Fibroblast of mammary gland (primary cell): ENCODE data around the gene SPINT3.

Experiments
- DNase-seq: peaks from one replicate; pipeline ENCODE4 v3.0.0-alpha.2; 2010; ENCODE audit warnings: low read depth
- H3K4me3 ChIP-seq: 2 replicates; pipeline ENCODE4 v1.5.1; 2011; ENCODE audit warnings: low read depth, mild to moderate bottlenecking, low read length, moderate library complexity; ENCODE audit not compliant: control insufficient read depth
- TF ChIP-seq, protein P1 (sequence below): conservative IDR thresholded peaks from 2 replicates; pipeline ENCODE4 v1.5.1; 2011; ENCODE audit warnings: low read depth, low read length, inconsistent platforms; ENCODE audit not compliant: control insufficient read depth, insufficient read depth

The SPINT3 gene, protein sequence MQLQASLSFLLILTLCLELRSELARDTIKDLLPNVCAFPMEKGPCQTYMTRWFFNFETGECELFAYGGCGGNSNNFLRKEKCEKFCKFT

DNA sequence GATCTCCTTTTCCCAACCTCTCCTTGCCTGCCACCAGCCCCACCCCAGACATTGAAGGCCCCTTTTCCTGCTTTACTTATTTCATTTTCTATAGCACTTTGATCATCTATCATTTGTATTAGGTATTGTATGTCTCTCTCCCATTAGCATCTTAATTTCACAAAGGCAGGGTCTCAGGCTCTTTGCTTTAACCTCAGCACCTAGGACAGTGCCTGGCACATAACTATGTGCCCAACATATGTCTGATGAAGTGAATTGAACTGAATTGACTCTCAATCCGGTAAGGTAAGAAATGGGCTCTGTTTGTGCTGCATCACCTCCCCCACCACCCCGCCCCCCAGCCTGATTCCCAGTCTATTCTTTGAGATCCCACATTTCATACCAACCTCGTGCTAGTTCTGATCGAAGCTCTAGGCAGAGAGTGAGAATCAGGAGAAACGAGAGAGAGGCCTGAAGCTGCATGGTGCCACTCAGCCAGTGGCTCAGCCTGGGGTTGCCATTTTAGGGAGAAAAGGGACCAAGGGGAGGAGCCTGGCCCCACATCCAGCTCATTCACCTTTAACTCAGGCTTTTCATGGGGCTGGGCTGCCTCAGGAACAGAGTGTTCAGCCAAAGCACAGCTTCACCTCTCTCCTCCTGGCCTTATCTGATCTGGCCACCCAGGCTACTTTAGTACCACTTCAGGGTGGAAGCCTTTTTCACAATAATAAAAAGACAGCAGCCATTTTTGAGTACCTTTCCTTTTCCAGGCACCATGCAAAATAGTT is at the start of gene SPINT3:
TSS of gene SPINT3 (minus strand) at position 476 of the 767 bp plus-strand sequence. CDS start at position 462, 14 bp downstream.
- TF ChIP-seq, protein P1, sequence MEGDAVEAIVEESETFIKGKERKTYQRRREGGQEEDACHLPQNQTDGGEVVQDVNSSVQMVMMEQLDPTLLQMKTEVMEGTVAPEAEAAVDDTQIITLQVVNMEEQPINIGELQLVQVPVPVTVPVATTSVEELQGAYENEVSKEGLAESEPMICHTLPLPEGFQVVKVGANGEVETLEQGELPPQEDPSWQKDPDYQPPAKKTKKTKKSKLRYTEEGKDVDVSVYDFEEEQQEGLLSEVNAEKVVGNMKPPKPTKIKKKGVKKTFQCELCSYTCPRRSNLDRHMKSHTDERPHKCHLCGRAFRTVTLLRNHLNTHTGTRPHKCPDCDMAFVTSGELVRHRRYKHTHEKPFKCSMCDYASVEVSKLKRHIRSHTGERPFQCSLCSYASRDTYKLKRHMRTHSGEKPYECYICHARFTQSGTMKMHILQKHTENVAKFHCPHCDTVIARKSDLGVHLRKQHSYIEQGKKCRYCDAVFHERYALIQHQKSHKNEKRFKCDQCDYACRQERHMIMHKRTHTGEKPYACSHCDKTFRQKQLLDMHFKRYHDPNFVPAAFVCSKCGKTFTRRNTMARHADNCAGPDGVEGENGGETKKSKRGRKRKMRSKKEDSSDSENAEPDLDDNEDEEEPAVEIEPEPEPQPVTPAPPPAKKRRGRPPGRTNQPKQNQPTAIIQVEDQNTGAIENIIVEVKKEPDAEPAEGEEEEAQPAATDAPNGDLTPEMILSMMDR: no peak
- H3K4me3 ChIP-seq: no peak within 1 kb of the TSS
- no peak for DNase-seq

GRCh38 chr20:45564760-45565276 is 49.4 kb upstream of the SPINT3 start:
- H3K4me3 ChIP-seq: no peak overlapping the region
- no peak for DNase-seq
- TF ChIP-seq, protein P1: no peak

DNA sequence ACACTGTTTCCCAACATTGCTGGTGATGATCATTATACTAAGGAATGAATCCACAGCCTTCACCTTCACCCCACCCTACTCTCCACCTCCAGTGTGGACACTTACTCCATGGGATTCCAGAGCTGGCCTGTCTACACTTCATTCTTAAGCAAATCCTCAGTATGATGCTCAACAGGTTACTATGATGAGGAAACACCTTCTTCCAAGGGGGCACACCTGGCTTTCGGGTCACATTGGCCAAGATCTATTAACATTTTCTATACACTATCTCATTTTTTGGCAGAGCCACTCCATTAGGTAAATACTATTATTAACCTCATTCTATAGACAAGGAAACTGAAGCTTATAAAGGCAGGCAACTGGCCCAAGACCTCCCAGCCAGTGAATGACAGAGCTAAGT is 39.8 kb upstream of the SPINT3 start:
- TF ChIP-seq, protein P1: no peak
- H3K4me3 ChIP-seq: no peak overlapping the region
- no peak for DNase-seq

- H3K4me3 ChIP-seq: no peak overlapping the region
- TF ChIP-seq, protein P1: no peak
- DNase-seq: no peak
Measured at GRCh38 chr20:45552456-45552855, 37.0 kb upstream of the SPINT3 start.

DNA sequence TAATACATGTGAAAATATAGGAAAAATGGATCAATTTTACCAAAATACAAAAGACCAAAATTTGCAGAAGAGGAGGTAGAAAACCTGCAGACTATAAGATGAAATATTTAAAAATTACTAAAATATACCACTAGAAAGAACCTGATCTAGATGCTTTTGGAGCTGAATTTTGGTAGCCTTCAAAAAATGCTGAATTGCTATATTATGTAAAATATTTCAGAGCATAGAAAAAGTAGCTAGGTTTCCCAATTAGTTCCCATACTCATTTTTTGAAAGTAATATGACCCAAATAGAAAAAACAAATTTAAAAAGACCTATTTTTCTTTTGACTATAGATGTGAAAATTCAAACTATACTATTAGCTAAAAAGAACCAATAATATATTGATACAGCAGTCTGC is 35.3 kb upstream of the SPINT3 start:
- no peak overlapping the region for H3K4me3 ChIP-seq
- TF ChIP-seq, protein P1: no peak
- no peak for DNase-seq

GRCh38 chr20:45548410-45548809 is 33.0 kb upstream of the SPINT3 start:
- DNase-seq: no peak
- TF ChIP-seq, protein P1: no peak
- H3K4me3 ChIP-seq: no peak overlapping the region
